A549 (cell line): ENCODE measurements around the gene PLRG1.

ENCODE experiments used
- HDAC2 ChIP-seq: fragments of 200-600 bp; sonication (generic); IDR thresholded peaks from 2 replicates; pipeline ENCODE4 v1.6.1; 2016
- KDM1A ChIP-seq: fragments of 200-600 bp; sonication (generic); IDR thresholded peaks from 2 replicates; pipeline ENCODE4 v1.6.1; 2016; ENCODE audit warnings: low read depth, mild to moderate bottlenecking
- KDM5A ChIP-seq: fragments of 200-600 bp; sonication (generic); IDR thresholded peaks from 2 replicates; pipeline ENCODE4 v1.6.1; 2016; ENCODE audit warnings: antibody characterized with exemption, mild to moderate bottlenecking
- POLR2A ChIP-seq: IDR thresholded peaks from 2 replicates; pipeline ENCODE4 v1.6.1; 2012; ENCODE audit warnings: mild to moderate bottlenecking, low read length
- RAD21 ChIP-seq, 2 experiments: fragments of >200 bp in 1 of 2; sonication (Bioruptor Twin) in 1 of 2; formaldehyde crosslinking in 1 of 2; IDR thresholded peaks in 1 of 2; conservative IDR thresholded peaks in 1 of 2; 2 replicates in 1 of 2; 3 replicates in 1 of 2; pipeline ENCODE4 v1.6.1; 2012 to 2018; ENCODE audit warnings: inconsistent platforms in 1 of 2
- TP53 ChIP-seq: fragments of 250-450 bp; sonication (Bioruptor Pico); IDR thresholded peaks from 2 replicates; pipeline ENCODE4 v1.5.0; 2021; ENCODE audit warnings: mild to moderate bottlenecking, moderate library complexity
- TF ChIP-seq, protein P1 (sequence below): fragments of 200-600 bp; sonication (generic); IDR thresholded peaks from 2 replicates; pipeline ENCODE4 v1.6.1; 2016; ENCODE audit warnings: antibody characterized with exemption, mild to moderate bottlenecking, moderate library complexity
- TF ChIP-seq, protein P2 (sequence below): fragments of 150-350 bp; IDR thresholded peaks from 2 replicates; pipeline ENCODE4 v1.6.1; 2014; ENCODE audit warnings: low read depth, mild to moderate bottlenecking, low read length
- TF ChIP-seq, protein P3 (sequence below): fragments of >200 bp; sonication (Bioruptor Twin); formaldehyde crosslinking; IDR thresholded peaks from 3 replicates; pipeline ENCODE4 v1.5.1; 2016
- TF ChIP-seq, protein P4 (sequence below): fragments of 450-650 bp; IDR thresholded peaks from 2 replicates; pipeline ENCODE4 v1.6.1; 2014; ENCODE audit warnings: antibody characterized with exemption

DNA sequence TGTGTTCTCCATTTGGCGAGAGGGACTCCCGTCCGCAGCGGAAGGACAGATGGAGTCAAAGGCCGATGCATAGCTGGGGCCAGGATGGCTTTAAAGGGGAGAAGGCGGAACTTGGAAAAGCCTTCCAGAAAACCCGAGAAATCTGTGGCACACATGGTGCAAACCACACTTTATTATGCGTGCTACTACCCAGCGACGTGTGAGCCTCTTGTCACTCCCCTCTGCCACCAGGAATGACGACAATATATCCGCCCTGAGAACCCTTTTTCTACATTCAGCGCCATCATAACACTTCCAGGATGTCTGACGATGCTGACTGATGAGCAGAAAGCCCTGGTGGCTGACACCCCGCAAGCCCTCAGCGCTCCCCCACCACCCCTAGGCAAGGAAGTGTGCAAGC lies 57.9 kb downstream of the PLRG1 start:
- TF ChIP-seq, protein P1, sequence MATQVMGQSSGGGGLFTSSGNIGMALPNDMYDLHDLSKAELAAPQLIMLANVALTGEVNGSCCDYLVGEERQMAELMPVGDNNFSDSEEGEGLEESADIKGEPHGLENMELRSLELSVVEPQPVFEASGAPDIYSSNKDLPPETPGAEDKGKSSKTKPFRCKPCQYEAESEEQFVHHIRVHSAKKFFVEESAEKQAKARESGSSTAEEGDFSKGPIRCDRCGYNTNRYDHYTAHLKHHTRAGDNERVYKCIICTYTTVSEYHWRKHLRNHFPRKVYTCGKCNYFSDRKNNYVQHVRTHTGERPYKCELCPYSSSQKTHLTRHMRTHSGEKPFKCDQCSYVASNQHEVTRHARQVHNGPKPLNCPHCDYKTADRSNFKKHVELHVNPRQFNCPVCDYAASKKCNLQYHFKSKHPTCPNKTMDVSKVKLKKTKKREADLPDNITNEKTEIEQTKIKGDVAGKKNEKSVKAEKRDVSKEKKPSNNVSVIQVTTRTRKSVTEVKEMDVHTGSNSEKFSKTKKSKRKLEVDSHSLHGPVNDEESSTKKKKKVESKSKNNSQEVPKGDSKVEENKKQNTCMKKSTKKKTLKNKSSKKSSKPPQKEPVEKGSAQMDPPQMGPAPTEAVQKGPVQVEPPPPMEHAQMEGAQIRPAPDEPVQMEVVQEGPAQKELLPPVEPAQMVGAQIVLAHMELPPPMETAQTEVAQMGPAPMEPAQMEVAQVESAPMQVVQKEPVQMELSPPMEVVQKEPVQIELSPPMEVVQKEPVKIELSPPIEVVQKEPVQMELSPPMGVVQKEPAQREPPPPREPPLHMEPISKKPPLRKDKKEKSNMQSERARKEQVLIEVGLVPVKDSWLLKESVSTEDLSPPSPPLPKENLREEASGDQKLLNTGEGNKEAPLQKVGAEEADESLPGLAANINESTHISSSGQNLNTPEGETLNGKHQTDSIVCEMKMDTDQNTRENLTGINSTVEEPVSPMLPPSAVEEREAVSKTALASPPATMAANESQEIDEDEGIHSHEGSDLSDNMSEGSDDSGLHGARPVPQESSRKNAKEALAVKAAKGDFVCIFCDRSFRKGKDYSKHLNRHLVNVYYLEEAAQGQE = no peak
- TF ChIP-seq, protein P2, sequence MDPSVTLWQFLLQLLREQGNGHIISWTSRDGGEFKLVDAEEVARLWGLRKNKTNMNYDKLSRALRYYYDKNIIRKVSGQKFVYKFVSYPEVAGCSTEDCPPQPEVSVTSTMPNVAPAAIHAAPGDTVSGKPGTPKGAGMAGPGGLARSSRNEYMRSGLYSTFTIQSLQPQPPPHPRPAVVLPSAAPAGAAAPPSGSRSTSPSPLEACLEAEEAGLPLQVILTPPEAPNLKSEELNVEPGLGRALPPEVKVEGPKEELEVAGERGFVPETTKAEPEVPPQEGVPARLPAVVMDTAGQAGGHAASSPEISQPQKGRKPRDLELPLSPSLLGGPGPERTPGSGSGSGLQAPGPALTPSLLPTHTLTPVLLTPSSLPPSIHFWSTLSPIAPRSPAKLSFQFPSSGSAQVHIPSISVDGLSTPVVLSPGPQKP = no peak
- no peak for TF ChIP-seq POLR2A
- no peak for TF ChIP-seq KDM1A
- no peak for TF ChIP-seq RAD21 (conservative IDR thresholded peaks at IDR 0.05 in 1 of 2, IDR thresholded peaks at IDR 0.05 in 1 of 2)
- TF ChIP-seq HDAC2 = no peak
- TF ChIP-seq KDM5A = no peak
- TF ChIP-seq, protein P3, sequence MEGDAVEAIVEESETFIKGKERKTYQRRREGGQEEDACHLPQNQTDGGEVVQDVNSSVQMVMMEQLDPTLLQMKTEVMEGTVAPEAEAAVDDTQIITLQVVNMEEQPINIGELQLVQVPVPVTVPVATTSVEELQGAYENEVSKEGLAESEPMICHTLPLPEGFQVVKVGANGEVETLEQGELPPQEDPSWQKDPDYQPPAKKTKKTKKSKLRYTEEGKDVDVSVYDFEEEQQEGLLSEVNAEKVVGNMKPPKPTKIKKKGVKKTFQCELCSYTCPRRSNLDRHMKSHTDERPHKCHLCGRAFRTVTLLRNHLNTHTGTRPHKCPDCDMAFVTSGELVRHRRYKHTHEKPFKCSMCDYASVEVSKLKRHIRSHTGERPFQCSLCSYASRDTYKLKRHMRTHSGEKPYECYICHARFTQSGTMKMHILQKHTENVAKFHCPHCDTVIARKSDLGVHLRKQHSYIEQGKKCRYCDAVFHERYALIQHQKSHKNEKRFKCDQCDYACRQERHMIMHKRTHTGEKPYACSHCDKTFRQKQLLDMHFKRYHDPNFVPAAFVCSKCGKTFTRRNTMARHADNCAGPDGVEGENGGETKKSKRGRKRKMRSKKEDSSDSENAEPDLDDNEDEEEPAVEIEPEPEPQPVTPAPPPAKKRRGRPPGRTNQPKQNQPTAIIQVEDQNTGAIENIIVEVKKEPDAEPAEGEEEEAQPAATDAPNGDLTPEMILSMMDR = no peak
- no peak for TF ChIP-seq TP53 (CRISPR knock-in tag)
- TF ChIP-seq, protein P4, sequence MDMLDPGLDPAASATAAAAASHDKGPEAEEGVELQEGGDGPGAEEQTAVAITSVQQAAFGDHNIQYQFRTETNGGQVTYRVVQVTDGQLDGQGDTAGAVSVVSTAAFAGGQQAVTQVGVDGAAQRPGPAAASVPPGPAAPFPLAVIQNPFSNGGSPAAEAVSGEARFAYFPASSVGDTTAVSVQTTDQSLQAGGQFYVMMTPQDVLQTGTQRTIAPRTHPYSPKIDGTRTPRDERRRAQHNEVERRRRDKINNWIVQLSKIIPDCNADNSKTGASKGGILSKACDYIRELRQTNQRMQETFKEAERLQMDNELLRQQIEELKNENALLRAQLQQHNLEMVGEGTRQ = no peak
